NCI-H2227 (cell line): Measurements from ENCODE around the gene TMEM184B.

Experiments
- DNase-seq: peaks from one replicate; lab custom pipeline; 2025; ENCODE audit not compliant: unreplicated experiment; lab: John Stamatoyannopoulos, UW

The TMEM184B gene

DNA sequence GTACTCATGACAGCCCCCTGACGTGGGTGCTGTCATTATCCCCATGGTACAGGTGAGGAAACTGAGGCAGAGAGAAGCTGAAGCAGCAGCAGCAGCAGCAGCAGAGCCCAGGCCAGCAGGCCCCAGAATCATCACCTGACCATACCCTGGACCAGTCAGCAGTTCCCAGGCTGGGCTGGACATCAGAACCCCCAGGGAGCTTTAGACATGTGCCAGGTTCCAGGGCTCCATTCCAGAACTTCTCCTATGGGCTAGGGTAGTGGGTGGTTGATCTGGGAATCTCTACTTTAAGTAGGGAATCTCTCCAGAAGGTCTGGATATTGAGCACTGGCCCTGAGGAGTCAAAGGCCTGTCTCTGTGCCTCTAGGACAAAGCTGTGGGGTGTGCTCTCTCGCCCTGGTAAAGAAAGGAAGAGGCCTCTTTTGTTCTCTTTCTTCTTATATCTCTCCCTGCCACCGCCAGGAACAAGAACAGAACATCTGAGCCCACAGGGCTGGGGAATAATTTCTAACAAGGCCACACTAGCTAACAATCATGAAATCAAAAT lies 44.4 kb downstream of the TMEM184B start:
- no peak for DNase-seq

GRCh38 chr22:38226853-38227649 lies 45.8 kb downstream of the TMEM184B start:
- no peak for DNase-seq

- no peak for DNase-seq
These were observed 49.4 kb downstream of the TMEM184B start for GRCh38 chr22:38223289-38223960.

- DNase-seq = no peak
These were observed 50.1 kb downstream of the TMEM184B start for GRCh38 chr22:38222797-38223119.

- no peak for DNase-seq
These were observed 50.7 kb downstream of the TMEM184B start for GRCh38 chr22:38221908-38222796.

DNA sequence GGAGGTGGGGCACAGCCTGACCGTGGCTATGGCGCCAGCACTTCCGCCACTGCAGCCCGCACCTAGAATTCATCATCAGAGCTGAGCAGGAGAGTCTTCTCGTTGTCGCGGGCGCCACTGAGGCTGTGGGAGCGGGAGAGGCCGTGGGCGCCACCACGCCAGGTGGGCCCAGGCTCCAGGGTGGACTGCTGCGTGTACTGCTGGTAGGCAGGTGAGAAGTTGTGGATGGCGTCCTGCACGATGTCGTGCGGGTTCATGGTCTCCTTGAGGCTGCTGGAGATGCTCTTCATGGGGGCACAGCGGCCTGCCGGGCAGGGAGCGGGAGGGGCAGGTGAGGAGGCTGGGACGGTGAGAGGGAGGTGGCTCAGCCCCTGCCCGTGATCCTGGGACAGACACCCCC lies 51.4 kb downstream of the TMEM184B start:
- DNase-seq = no peak

- DNase-seq = no peak
These were observed 52.0 kb downstream of the TMEM184B start for GRCh38 chr22:38220653-38221386.

- DNase-seq = no peak
These were observed 52.6 kb downstream of the TMEM184B start for GRCh38 chr22:38220163-38220562.

- DNase-seq = no peak
These were observed 53.2 kb downstream of the TMEM184B start for GRCh38 chr22:38219632-38220031.

- DNase-seq = no peak
These were observed 53.9 kb downstream of the TMEM184B start for GRCh38 chr22:38218661-38219622.

GRCh38 chr22:38215156-38216038 lies 57.4 kb downstream of the TMEM184B start:
- DNase-seq = no peak

GRCh38 chr22:38214302-38215056 lies 58.3 kb downstream of the TMEM184B start:
- DNase-seq = no peak

GRCh38 chr22:38213990-38214301 lies 58.9 kb downstream of the TMEM184B start:
- no peak for DNase-seq

DNA sequence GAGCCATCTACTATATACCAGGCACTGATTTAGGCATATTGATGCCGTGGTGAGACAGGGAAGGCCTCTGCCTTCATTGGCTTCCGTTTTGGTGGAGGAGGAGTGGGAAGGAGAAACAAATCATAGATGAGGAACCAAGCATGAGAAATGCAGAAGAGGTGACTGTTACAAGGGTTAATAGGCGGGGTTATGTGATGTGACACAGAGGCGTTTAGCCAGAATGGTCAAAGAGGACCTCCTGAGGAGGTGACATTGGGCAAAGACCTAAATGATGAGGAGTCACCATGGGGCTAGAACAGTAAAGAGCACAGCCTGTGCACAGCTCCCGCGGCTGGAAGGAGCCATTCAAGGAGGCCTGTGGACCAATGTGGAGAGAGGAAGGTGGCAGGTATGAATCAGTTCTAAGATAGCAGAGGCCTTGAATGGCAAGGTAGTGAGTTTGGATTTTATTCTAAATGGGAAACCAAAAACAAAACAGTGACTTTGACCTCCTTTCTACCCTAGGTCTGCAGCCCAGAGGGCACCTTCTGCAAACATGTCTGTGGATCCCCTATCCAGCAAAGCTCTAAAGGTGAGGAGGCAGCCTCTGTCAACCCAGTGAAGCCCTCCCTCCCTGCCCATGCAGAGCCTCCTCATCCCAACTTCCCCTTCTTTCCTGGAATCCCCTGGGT lies 59.4 kb downstream of the TMEM184B start:
- DNase-seq = no peak

- DNase-seq = no peak
These were observed 60.4 kb downstream of the TMEM184B start for GRCh38 chr22:38212442-38212841.

- DNase-seq = no peak
These were observed 61.3 kb downstream of the TMEM184B start for GRCh38 chr22:38211556-38211955.

GRCh38 chr22:38208551-38208968 lies 64.2 kb downstream of the TMEM184B start:
- no peak for DNase-seq
